Aorta (tissue), 5 donors: Measurements from ENCODE around the gene GAREM1. TPM values are rescaled to one million over a fixed set of nuclear protein-coding genes. Genes with fewer than 3 reads are reported as not detected.

Experiments used
- ATAC-seq: fragments of 200-7000 bp; cut with Tn5 transposase; one replicate; pipeline ENCODE4 v1.9.1; 2022; ENCODE audit warnings: moderate library complexity; ENCODE audit not compliant: low FRiP score
- DNase-seq, 2 donors: peaks; one replicate each; pipeline ENCODE4 v3.0.0-alpha.2; 2020
- H3K27ac ChIP-seq, 2 donors: one replicate each; pipeline ENCODE4 v1.5.1; 2013; ENCODE audit warnings: low read length in 2 of 2, mild to moderate bottlenecking in 2 of 2, moderate library complexity in 2 of 2, control low read depth in 1 of 2, inconsistent platforms in 1 of 2, low read depth in 1 of 2
- H3K27me3 ChIP-seq, 2 donors: one replicate each; pipeline ENCODE4 v1.6.1; 2013; ENCODE audit warnings: control low read depth in 1 of 2, low read length in 1 of 2, mild to moderate bottlenecking in 1 of 2, moderate library complexity in 1 of 2; ENCODE audit not compliant: insufficient read depth in 2 of 2, control insufficient read depth in 1 of 2
- H3K36me3 ChIP-seq, 2 donors: one replicate each; pipeline ENCODE4 v1.6.1; 2013; ENCODE audit warnings: control low read depth in 1 of 2, low read length in 1 of 2, mild to moderate bottlenecking in 1 of 2; ENCODE audit not compliant: insufficient read depth in 2 of 2, control insufficient read depth in 1 of 2
- H3K4me1 ChIP-seq, 2 donors: one replicate each; pipeline ENCODE4 v1.6.1; 2013; ENCODE audit warnings: low read length in 2 of 2, control low read depth in 1 of 2, mild to moderate bottlenecking in 1 of 2, moderate library complexity in 1 of 2; ENCODE audit not compliant: insufficient read depth in 2 of 2, control insufficient read depth in 1 of 2
- H3K4me3 ChIP-seq, 2 donors: one replicate each; pipeline ENCODE4 v1.5.1; 2013; ENCODE audit warnings: low read length in 2 of 2, control low read depth in 1 of 2, mild to moderate bottlenecking in 1 of 2
- H3K9me3 ChIP-seq: one replicate; pipeline ENCODE4 v1.6.1; 2013; ENCODE audit warnings: mild to moderate bottlenecking, low read length; ENCODE audit not compliant: control insufficient read depth
- WGBS, 2 donors: extraction: QIAGEN DNeasy Blood & Tissue Kit; methylation state at CpG; one replicate each; pipeline ENCODE4 v1.1.7; 2013; 5-methylcytosine and 5-hydroxymethylcytosine counted together
- intact Hi-C, 2 donors: fragments of 100-400 bp; cut with DNase I; formaldehyde crosslinking; loops; one replicate each; pipeline versions ENCODE4 v1.14.2 to v1.15.0; 2022
- polyA plus RNA-seq, 2 donors: library from polyadenylated mRNA; stranded (reverse); fragments of 200-250 nt; gene quantifications; one replicate each; pipeline ENCODE4 v1.2.3, GENCODE V29; 2013
- total RNA-seq, 2 donors: library from RNA; stranded (reverse); fragmentation: NEBNext Ultra II Directional; extraction: Animal tissue kit (Norgen Biotek cat#: 25700); gene quantifications; one replicate each; pipeline ENCODE4 v1.2.1, GENCODE V29; 2021
- donor health status: healthy with polysubstance abuse.
- donor health status: Bipolar disorder and iron deficiency.
- donor health status: DM: no; HTN: no; CAD: no.
- donor health status: DM: no; HTN: no; CAD: no.
- donor health status: DM: yes; HTN: yes; CAD: no.

Gene GAREM1
- total and polyA plus RNA-seq, 4 donors = 2.4 to 24.0 (median 7.0) TPM

- intact Hi-C loops = no loop called here
- Histone ChIP-seq H3K27ac (no peak overlapping the region), H3K27me3 (no peaks in the 10 kb centered on the region), H3K4me1 (peaks cover 3 to 7% of the 10 kb centered on the region in 2 donors), H3K4me3 (no peak overlapping the region), H3K9me3 (no peaks in the 10 kb centered on the region), H3K36me3 (no peaks in the 10 kb centered on the region)
- 21 to 23% methylated on average over 1 of the region's 1 CpG for WGBS, 2 donors
- ATAC-seq = no peak
- no peak for DNase-seq
These were observed 45.2 kb downstream of the GAREM1 start for GRCh38 chr18:32425466-32425865.

GRCh38 chr18:32424696-32425095 is 46.0 kb downstream of the GAREM1 start:
- Histone ChIP-seq H3K36me3 (no peaks in the 10 kb centered on the region), H3K4me1 (peaks cover 3 to 8% of the 10 kb centered on the region in 2 donors)
- intact Hi-C loops = loop anchor here in 1 of 2 donors (5.0 kb wide), 1 partner anchor 42 kb away; no protein-coding TSS in a partner anchor

GRCh38 chr18:32422978-32423740 is 47.5 kb downstream of the GAREM1 start:
- Histone ChIP-seq H3K27ac (no peak overlapping the region), H3K4me3 (no peak overlapping the region), H3K27me3 (no peaks in the 10 kb centered on the region), H3K36me3 (no peaks in the 10 kb centered on the region), H3K9me3 (no peaks in the 10 kb centered on the region), H3K4me1 (peaks cover 3 to 8% of the 10 kb centered on the region in 2 donors)
- no peak for DNase-seq
- ATAC-seq = no peak
- WGBS, 2 donors = 81 to 82% methylated on average over 4 of the region's 4 CpGs
- intact Hi-C loops = loop anchor here in 1 of 2 donors (5.0 kb wide), 1 partner anchor 41 kb away; no protein-coding TSS in a partner anchor

More at GRCh38 chr18:32424696-32425095, 46.0 kb downstream of the GAREM1 start:
- H3K9me3 ChIP-seq = no peaks in the 10 kb centered on the region
- H3K27me3 ChIP-seq = no peaks in the 10 kb centered on the region
- ATAC-seq (peak; percentile 64), DNase-seq (no peak)
- no peak overlapping the region for H3K4me3 ChIP-seq
- WGBS, 2 donors = 2 to 3% methylated on average over 1 of the region's 1 CpG
- no peak overlapping the region for H3K27ac ChIP-seq

GRCh38 chr18:32422201-32422600 is 48.5 kb downstream of the GAREM1 start:
- no peaks in the 10 kb centered on the region for H3K9me3 ChIP-seq
- DNase-seq = no peak
- 84 to 88% methylated on average over 3 of the region's 3 CpGs for WGBS, 2 donors
- peaks cover 3 to 8% of the 10 kb centered on the region in 2 donors for H3K4me1 ChIP-seq
- H3K27me3 ChIP-seq = no peaks in the 10 kb centered on the region
- no peak overlapping the region for H3K27ac ChIP-seq
- H3K36me3 ChIP-seq = no peaks in the 10 kb centered on the region
- no peak overlapping the region for H3K4me3 ChIP-seq
- intact Hi-C loops = loop anchor here in 1 of 2 donors (5.0 kb wide), 1 partner anchor 40 kb away; no protein-coding TSS in a partner anchor
- no peak for ATAC-seq

- ATAC-seq (no peak), DNase-seq (no peak)
- peaks cover 3 to 8% of the 10 kb centered on the region in 2 donors for H3K4me1 ChIP-seq
- no peaks in the 10 kb centered on the region for H3K9me3 ChIP-seq
- H3K36me3 ChIP-seq = no peaks in the 10 kb centered on the region
- H3K4me3 ChIP-seq = no peak overlapping the region
- no peaks in the 10 kb centered on the region for H3K27me3 ChIP-seq
- 63% methylated on average over 5 of the region's 5 CpGs for WGBS, 2 donors
- H3K27ac ChIP-seq = no peak overlapping the region
- intact Hi-C loops = loop anchor here in 1 of 2 donors (5.0 kb wide), 1 partner anchor 38 kb away; no protein-coding TSS in a partner anchor
These were observed 50.5 kb downstream of the GAREM1 start for GRCh38 chr18:32420084-32420750.

- intact Hi-C loops = no loop called here
- Histone ChIP-seq H3K4me1 (peaks cover 3 to 5% of the 10 kb centered on the region in 2 donors), H3K27ac (no peak overlapping the region), H3K27me3 (no peaks in the 10 kb centered on the region), H3K4me3 (no peak overlapping the region), H3K9me3 (no peaks in the 10 kb centered on the region), H3K36me3 (no peaks in the 10 kb centered on the region)
- WGBS, 2 donors = 79 to 82% methylated on average over 5 of the region's 5 CpGs
- ATAC-seq (no peak), DNase-seq (no peak)
These were observed 52.5 kb downstream of the GAREM1 start for GRCh38 chr18:32418148-32418547.

- intact Hi-C loops = no loop called here
- H3K4me3 ChIP-seq = no peak overlapping the region
- no peaks in the 10 kb centered on the region for H3K36me3 ChIP-seq
- no peak for DNase-seq
- H3K27me3 ChIP-seq = no peaks in the 10 kb centered on the region
- WGBS, 2 donors = 89 to 91% methylated on average over 2 of the region's 2 CpGs
- H3K4me1 ChIP-seq = no peaks in the 10 kb centered on the region
- no peaks in the 10 kb centered on the region for H3K9me3 ChIP-seq
- no peak overlapping the region for H3K27ac ChIP-seq
- no peak for ATAC-seq
These were observed 65.1 kb downstream of the GAREM1 start for GRCh38 chr18:32405588-32405987.

GRCh38 chr18:32401621-32402020 is 69.1 kb downstream of the GAREM1 start:
- H3K9me3 ChIP-seq = no peaks in the 10 kb centered on the region
- 90 to 91% methylated on average over 4 of the region's 4 CpGs for WGBS, 2 donors
- intact Hi-C loops = no loop called here
- no peaks in the 10 kb centered on the region for H3K36me3 ChIP-seq
- no peaks in the 10 kb centered on the region for H3K4me1 ChIP-seq
- H3K27me3 ChIP-seq = no peaks in the 10 kb centered on the region
- no peak for DNase-seq
- H3K27ac ChIP-seq = no peak overlapping the region
- H3K4me3 ChIP-seq = no peak overlapping the region
- no peak for ATAC-seq
